Keratinocyte (primary cell): ENCODE measurements around the gene NEU2. TPM values are rescaled to one million over a fixed set of nuclear protein-coding genes. Genes with fewer than 3 reads are reported as not detected.

ENCODE experiments used
- DNase-seq: peaks from one replicate; pipeline ENCODE4 v3.0.0-alpha.2; 2011; ENCODE audit warnings: low read depth, missing footprints, low spot score
- FAIRE-seq: peaks from 2 replicates; lab custom pipeline; 2011; peaks lifted over from hg19 to GRCh38; lab: Jason Lieb, UNC
- H2AFZ ChIP-seq: 2 replicates; pipeline ENCODE4 v1.6.0; 2012; ENCODE audit warnings: low read length, control low read depth, inconsistent platforms; ENCODE audit not compliant: control insufficient read depth
- H3K27ac ChIP-seq: 2 replicates; pipeline ENCODE4 v1.5.1; 2011; ENCODE audit warnings: low read length; ENCODE audit not compliant: control insufficient read depth, insufficient read depth
- H3K27me3 ChIP-seq: 3 replicates; pipeline ENCODE4 v1.6.0; 2011; ENCODE audit warnings: low read length; ENCODE audit not compliant: control insufficient read depth, insufficient read depth; ENCODE audit errors: extremely low read depth
- H3K36me3 ChIP-seq, 2 experiments: 2 replicates in 1 of 2; 3 replicates in 1 of 2; pipeline ENCODE4 v1.5.1; 2011; ENCODE audit warnings: low read length in 2 of 2, mild to moderate bottlenecking in 1 of 2; ENCODE audit not compliant: control insufficient read depth in 2 of 2, insufficient read depth in 2 of 2; ENCODE audit errors: extremely low read depth in 1 of 2
- H3K4me1 ChIP-seq: 3 replicates; pipeline ENCODE4 v1.5.1; 2011; ENCODE audit warnings: low read length; ENCODE audit not compliant: control insufficient read depth, insufficient read depth; ENCODE audit errors: extremely low read depth
- H3K4me2 ChIP-seq: 3 replicates; pipeline ENCODE4 v1.6.0; 2011; ENCODE audit warnings: low read depth, low read length; ENCODE audit not compliant: control insufficient read depth, insufficient read depth; ENCODE audit errors: extremely low read depth
- H3K4me3 ChIP-seq, 3 experiments: fragments of 200-600 bp in 1 of 3; sonication (generic) in 1 of 3; 2 replicates in 2 of 3; 3 replicates in 1 of 3; pipeline ENCODE4 v1.5.1; 2011 to 2016; ENCODE audit warnings: low read length in 3 of 3, mild to moderate bottlenecking in 3 of 3, control low read depth in 2 of 3, inconsistent platforms in 1 of 3, low read depth in 1 of 3, mixed read lengths in 1 of 3, mixed run types in 1 of 3, moderate library complexity in 1 of 3; ENCODE audit not compliant: control insufficient read depth in 2 of 3, insufficient read depth in 2 of 3; ENCODE audit errors: extremely low read depth in 1 of 3
- H3K79me2 ChIP-seq: 2 replicates; pipeline ENCODE4 v1.6.0; 2012; ENCODE audit warnings: low read length; ENCODE audit not compliant: control insufficient read depth, insufficient read depth
- H3K9ac ChIP-seq: 3 replicates; pipeline ENCODE4 v1.6.0; 2011; ENCODE audit warnings: low read length; ENCODE audit not compliant: control insufficient read depth, insufficient read depth; ENCODE audit errors: extremely low read depth
- H3K9me1 ChIP-seq: 3 replicates; pipeline ENCODE4 v1.6.0; 2011; ENCODE audit warnings: low read length; ENCODE audit not compliant: control insufficient read depth, insufficient read depth; ENCODE audit errors: extremely low read depth
- H3K9me3 ChIP-seq: 2 replicates; pipeline ENCODE4 v1.5.1; 2012; ENCODE audit warnings: low read depth, low read length; ENCODE audit not compliant: control insufficient read depth
- H4K20me1 ChIP-seq: 3 replicates; pipeline ENCODE4 v1.6.0; 2011; ENCODE audit warnings: low read length; ENCODE audit not compliant: control insufficient read depth, insufficient read depth; ENCODE audit errors: extremely low read depth
- EZH2 ChIP-seq: IDR thresholded peaks from one replicate; pipeline ENCODE4 v1.6.1; 2012; ENCODE audit warnings: inconsistent platforms, mild to moderate bottlenecking, low read length, moderate library complexity
- dilution Hi-C: fragments of 300-500 bp; cut with MboI; formaldehyde crosslinking; loops from one replicate; pipeline ENCODE4 v1.7.0; 2020; ENCODE audit warnings: low sequenced_read_pairs; ENCODE audit not compliant: extremely low pct_ligation_motif_present
- polyA plus RNA-seq, 5 experiments: library from polyadenylated mRNA; depleted of rRNA in 3 of 5; stranded (reverse) in 3 of 5; stranded (forward) in 1 of 5; unstranded in 1 of 5; fragments of >200 nt; gene quantifications; 1 replicate in 1 of 5; 2 replicates in 3 of 5; 3 replicates in 1 of 5; pipeline versions ENCODE4 v1.2.1 to v1.2.3, GENCODE V29; 2011 to 2012; ENCODE audit warnings: missing spikeins in 2 of 5, low read depth in 1 of 5, low replicate concordance in 1 of 5
- TF ChIP-seq, protein P1 (sequence below), 3 experiments: IDR thresholded peaks in 1 of 3; conservative IDR thresholded peaks in 1 of 3; optimal IDR thresholded peaks in 1 of 3; 2 replicates in 2 of 3; 3 replicates in 1 of 3; pipeline versions ENCODE3 to v1.5.1; 2011; ENCODE audit warnings: low read length in 3 of 3, mild to moderate bottlenecking in 3 of 3, moderate library complexity in 2 of 3, control low read depth in 1 of 3, inconsistent platforms in 1 of 3; ENCODE audit not compliant: insufficient read depth in 2 of 3; ENCODE audit errors: extremely low read depth in 1 of 3

NEU2 gene
- polyA plus RNA-seq, 1 donor (not counting 4 experiments of a cell fraction or from before 2014, with no cell fraction given): not detected

DNA sequence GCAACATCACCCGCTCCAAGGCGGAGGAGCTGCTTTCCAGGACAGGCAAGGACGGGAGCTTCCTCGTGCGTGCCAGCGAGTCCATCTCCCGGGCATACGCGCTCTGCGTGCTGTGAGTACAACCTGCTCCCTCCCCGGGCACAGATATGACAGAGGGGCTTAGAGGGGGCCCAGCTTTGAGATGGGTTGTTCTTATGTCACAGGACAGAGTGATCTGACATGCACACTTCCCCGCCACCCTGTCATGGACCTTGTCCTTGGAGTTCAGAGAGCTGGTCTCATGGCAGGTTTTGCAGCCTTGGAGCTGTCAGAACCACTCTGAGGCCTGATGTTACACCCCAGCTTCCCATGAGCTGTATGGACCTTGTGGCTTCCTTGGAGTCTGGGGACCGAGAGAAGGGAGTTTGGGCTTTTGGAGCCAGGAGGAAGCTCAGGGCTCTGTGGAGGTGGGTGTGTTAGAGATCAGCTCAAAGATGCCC is 28.1 kb downstream of the NEU2 start:
- no peak overlapping the region for H3K27ac ChIP-seq
- H3K27me3 ChIP-seq: no peaks in the 10 kb centered on the region
- dilution Hi-C loops: no loop called here
- H4K20me1 ChIP-seq: no peaks in the 10 kb centered on the region
- DNase-seq: no peak
- no peaks in the 10 kb centered on the region for H3K9me3 ChIP-seq
- H3K9me1 ChIP-seq: no peaks in the 10 kb centered on the region
- no peaks in the 10 kb centered on the region for H3K36me3 ChIP-seq
- H3K9ac ChIP-seq: no peak overlapping the region
- TF ChIP-seq, protein P1, sequence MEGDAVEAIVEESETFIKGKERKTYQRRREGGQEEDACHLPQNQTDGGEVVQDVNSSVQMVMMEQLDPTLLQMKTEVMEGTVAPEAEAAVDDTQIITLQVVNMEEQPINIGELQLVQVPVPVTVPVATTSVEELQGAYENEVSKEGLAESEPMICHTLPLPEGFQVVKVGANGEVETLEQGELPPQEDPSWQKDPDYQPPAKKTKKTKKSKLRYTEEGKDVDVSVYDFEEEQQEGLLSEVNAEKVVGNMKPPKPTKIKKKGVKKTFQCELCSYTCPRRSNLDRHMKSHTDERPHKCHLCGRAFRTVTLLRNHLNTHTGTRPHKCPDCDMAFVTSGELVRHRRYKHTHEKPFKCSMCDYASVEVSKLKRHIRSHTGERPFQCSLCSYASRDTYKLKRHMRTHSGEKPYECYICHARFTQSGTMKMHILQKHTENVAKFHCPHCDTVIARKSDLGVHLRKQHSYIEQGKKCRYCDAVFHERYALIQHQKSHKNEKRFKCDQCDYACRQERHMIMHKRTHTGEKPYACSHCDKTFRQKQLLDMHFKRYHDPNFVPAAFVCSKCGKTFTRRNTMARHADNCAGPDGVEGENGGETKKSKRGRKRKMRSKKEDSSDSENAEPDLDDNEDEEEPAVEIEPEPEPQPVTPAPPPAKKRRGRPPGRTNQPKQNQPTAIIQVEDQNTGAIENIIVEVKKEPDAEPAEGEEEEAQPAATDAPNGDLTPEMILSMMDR (optimal IDR thresholded peaks at IDR 0.05 in 1 of 3, IDR thresholded peaks at IDR 0.05 in 1 of 3, conservative IDR thresholded peaks at IDR 0.05 in 1 of 3; ENCODE audit: extremely low read depth in 1 of 3, insufficient read depth in 2 of 3, low read length in 3 of 3): no peak
- TF ChIP-seq EZH2: no peak
- no peaks in the 10 kb centered on the region for H3K79me2 ChIP-seq
- no peak overlapping the region for H3K4me3 ChIP-seq
- no peak overlapping the region for H3K4me2 ChIP-seq
- no peaks in the 10 kb centered on the region for H3K4me1 ChIP-seq
- no peak overlapping the region for H2AFZ ChIP-seq
- no peak for FAIRE-seq

DNA sequence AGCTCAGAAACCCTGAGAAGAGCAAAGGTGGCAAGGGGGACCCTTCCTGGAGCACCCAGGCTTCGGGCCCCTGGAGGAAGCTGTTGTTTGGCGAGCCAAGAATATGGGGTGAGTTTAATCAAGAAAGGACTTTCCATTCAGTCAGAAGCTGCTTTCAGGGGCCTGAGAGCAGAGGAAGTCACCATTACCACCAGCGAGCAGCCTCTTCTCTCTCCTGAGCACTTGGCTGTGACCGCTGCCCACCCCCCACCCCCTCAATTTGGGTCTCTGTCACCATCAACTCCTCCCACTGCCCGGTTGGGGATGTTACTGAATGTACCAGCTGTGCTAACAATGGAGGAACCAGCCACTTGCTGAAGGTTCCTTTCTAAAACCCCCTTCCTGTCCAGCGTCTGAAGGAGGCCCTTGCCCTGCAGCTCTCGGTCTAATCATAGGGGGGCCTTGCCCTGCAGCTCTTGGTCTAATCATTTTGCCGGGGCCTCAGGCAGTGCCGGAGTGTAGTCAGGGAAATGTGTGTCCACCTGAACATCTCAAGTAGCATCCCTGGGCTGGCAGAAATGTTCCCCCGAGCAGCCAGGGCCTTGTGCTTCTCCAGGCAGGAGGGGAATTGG is 28.6 kb downstream of the NEU2 start:
- Histone ChIP-seq H3K4me2 (no peak overlapping the region), H3K36me3 (no peaks in the 10 kb centered on the region), H3K9me3 (no peaks in the 10 kb centered on the region), H3K4me3 (no peak overlapping the region), H3K79me2 (no peaks in the 10 kb centered on the region), H2AFZ (no peak overlapping the region), H4K20me1 (no peaks in the 10 kb centered on the region), H3K27me3 (no peaks in the 10 kb centered on the region), H3K27ac (no peak overlapping the region), H3K4me1 (no peaks in the 10 kb centered on the region), H3K9ac (no peak overlapping the region), H3K9me1 (no peaks in the 10 kb centered on the region)
- FAIRE-seq (no peak), DNase-seq (no peak)
- TF ChIP-seq, protein P1 (optimal IDR thresholded peaks at IDR 0.05 in 1 of 3, IDR thresholded peaks at IDR 0.05 in 1 of 3, conservative IDR thresholded peaks at IDR 0.05 in 1 of 3; ENCODE audit: extremely low read depth in 1 of 3, insufficient read depth in 2 of 3, low read length in 3 of 3): no peak
- dilution Hi-C loops: no loop called here
